Kidney epithelial cell (primary cell): ENCODE results near the gene RUNX2. TPM values are rescaled to one million over a fixed set of nuclear protein-coding genes. Genes with fewer than 3 reads are reported as not detected.

ENCODE experiments used
- DNase-seq: peaks from one replicate; pipeline ENCODE4 v3.0.0-alpha.2; 2010; ENCODE audit warnings: low read depth
- H3K27me3 ChIP-seq: 2 replicates; pipeline ENCODE4 v1.6.0; 2011; ENCODE audit warnings: low read length; ENCODE audit not compliant: control insufficient read depth, insufficient read depth
- H3K36me3 ChIP-seq: 2 replicates; pipeline ENCODE4 v1.5.1; 2011; ENCODE audit warnings: low read length; ENCODE audit not compliant: control insufficient read depth, insufficient read depth
- H3K4me3 ChIP-seq: 2 replicates; pipeline ENCODE4 v1.5.1; 2011; ENCODE audit warnings: low read depth, mild to moderate bottlenecking, control low read depth, low read length
- CTCF ChIP-seq: IDR thresholded peaks from 2 replicates; pipeline ENCODE4 v1.5.1; 2011; ENCODE audit warnings: mild to moderate bottlenecking, moderate library complexity, low read length, control low read depth, inconsistent platforms; ENCODE audit not compliant: insufficient read depth, poor library complexity, severe bottlenecking
- total RNA-seq: library from RNA; depleted of rRNA; stranded (reverse); fragments of >200 nt; gene quantifications from 2 replicates; pipeline ENCODE4 v1.2.3, GENCODE V29; 2015

The RUNX2 gene
- total RNA-seq, 1 donor from 2014 or later = 9.2 TPM

GRCh38 chr6:45644720-45645119 lies 316.6 kb downstream of the RUNX2 start:
- H3K4me3 ChIP-seq = no peak overlapping the region
- no peak for DNase-seq
- no peak for TF ChIP-seq CTCF
- no peaks in the 10 kb centered on the region for H3K27me3 ChIP-seq
- H3K36me3 ChIP-seq = no peaks in the 10 kb centered on the region

GRCh38 chr6:45645302-45645701 lies 317.2 kb downstream of the RUNX2 start:
- DNase-seq = no peak
- Histone ChIP-seq H3K36me3 (no peaks in the 10 kb centered on the region), H3K4me3 (no peak overlapping the region), H3K27me3 (no peaks in the 10 kb centered on the region)
- no peak for TF ChIP-seq CTCF

- Histone ChIP-seq H3K27me3 (no peaks in the 10 kb centered on the region), H3K4me3 (no peak overlapping the region), H3K36me3 (no peaks in the 10 kb centered on the region)
- no peak for DNase-seq
- TF ChIP-seq CTCF = no peak
Observed at GRCh38 chr6:45647341-45648261, 319.5 kb downstream of the RUNX2 start.

- no peaks in the 10 kb centered on the region for H3K27me3 ChIP-seq
- no peak overlapping the region for H3K4me3 ChIP-seq
- no peak for DNase-seq
- no peaks in the 10 kb centered on the region for H3K36me3 ChIP-seq
- TF ChIP-seq CTCF = no peak
Observed at GRCh38 chr6:45648262-45648620, 320.1 kb downstream of the RUNX2 start.

- TF ChIP-seq CTCF = no peak
- no peaks in the 10 kb centered on the region for H3K36me3 ChIP-seq
- no peak overlapping the region for H3K4me3 ChIP-seq
- peak; percentile 96 for DNase-seq
- no peaks in the 10 kb centered on the region for H3K27me3 ChIP-seq
Observed at GRCh38 chr6:45650524-45651135, 322.5 kb downstream of the RUNX2 start.

- no peak for TF ChIP-seq CTCF
- DNase-seq = no peak
- Histone ChIP-seq H3K27me3 (no peaks in the 10 kb centered on the region), H3K36me3 (no peaks in the 10 kb centered on the region), H3K4me3 (no peak overlapping the region)
Observed at GRCh38 chr6:45651301-45651700, 323.2 kb downstream of the RUNX2 start.
